ENCODE data around the gene TCF7L1.

DNA sequence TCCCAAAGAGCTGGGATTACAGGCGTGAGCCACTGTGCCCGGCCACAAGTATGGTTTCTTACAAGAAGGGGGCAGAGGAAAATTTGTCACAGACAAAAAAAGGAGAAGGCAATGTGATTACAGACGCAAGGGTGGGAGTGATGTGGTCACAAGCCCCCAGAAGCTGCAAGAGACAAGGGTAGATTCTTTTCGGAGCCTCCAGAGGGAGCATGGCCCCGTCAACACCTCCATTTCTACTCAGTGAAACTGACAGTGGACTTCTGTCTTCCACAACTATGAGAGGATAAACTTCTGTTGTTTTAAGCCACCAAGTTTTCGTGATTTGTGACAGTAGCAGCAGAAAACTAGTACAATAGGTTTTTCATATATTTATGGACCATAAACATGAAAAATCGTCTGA lies 2.1 kb upstream of the TCF7L1 start:
- no peak for TF ChIP-seq POLR2A (IDR thresholded peaks at IDR 0.05; ENCODE audit: low read depth, low read length)
- TF ChIP-seq, protein P1, sequence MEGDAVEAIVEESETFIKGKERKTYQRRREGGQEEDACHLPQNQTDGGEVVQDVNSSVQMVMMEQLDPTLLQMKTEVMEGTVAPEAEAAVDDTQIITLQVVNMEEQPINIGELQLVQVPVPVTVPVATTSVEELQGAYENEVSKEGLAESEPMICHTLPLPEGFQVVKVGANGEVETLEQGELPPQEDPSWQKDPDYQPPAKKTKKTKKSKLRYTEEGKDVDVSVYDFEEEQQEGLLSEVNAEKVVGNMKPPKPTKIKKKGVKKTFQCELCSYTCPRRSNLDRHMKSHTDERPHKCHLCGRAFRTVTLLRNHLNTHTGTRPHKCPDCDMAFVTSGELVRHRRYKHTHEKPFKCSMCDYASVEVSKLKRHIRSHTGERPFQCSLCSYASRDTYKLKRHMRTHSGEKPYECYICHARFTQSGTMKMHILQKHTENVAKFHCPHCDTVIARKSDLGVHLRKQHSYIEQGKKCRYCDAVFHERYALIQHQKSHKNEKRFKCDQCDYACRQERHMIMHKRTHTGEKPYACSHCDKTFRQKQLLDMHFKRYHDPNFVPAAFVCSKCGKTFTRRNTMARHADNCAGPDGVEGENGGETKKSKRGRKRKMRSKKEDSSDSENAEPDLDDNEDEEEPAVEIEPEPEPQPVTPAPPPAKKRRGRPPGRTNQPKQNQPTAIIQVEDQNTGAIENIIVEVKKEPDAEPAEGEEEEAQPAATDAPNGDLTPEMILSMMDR (IDR thresholded peaks at IDR 0.05; ENCODE audit: extremely low read depth in 1 of 2, insufficient read depth in 1 of 2, low read depth in 1 of 2, low read length in 2 of 2), result peak; percentile 22 to 51
- no peak for TF ChIP-seq POLR2AphosphoS5 (IDR thresholded peaks at IDR 0.05; ENCODE audit: insufficient read depth, low read depth, low read length)
- no peak for TF ChIP-seq EZH2 (IDR thresholded peaks at IDR 0.05; ENCODE audit: borderline replicate concordance, low read depth, low read length, severe bottlenecking)
- TF ChIP-seq, protein P2, sequence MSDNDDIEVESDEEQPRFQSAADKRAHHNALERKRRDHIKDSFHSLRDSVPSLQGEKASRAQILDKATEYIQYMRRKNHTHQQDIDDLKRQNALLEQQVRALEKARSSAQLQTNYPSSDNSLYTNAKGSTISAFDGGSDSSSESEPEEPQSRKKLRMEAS (IDR thresholded peaks at IDR 0.05; ENCODE audit: insufficient read depth, insufficient read length), result no peak
- TF ChIP-seq JUN (IDR thresholded peaks at IDR 0.05; ENCODE audit: borderline replicate concordance, insufficient read depth, insufficient read length, low read depth), result no peak

All from endothelial cell of umbilical vein (primary cell).